MG63 (cell line): ENCODE measurements around the gene STXBP4. TPM values are rescaled to one million over a fixed set of nuclear protein-coding genes. Genes with fewer than 3 reads are reported as not detected.
A peak's percentile ranks its signal among the peaks of the same experiment; 100 is the strongest.

ENCODE experiments used
- DNase-seq: peaks from one replicate; pipeline ENCODE4 v3.0.0-alpha.2; 2020
- H3K27me3 ChIP-seq: fragments of 250-450 bp; sonication (Bioruptor Pico); 2 replicates; pipeline ENCODE4 v1.5.1; 2020; ENCODE audit warnings: mild to moderate bottlenecking, moderate library complexity
- H3K36me3 ChIP-seq: fragments of 250-450 bp; sonication (Bioruptor Pico); 2 replicates; pipeline ENCODE4 v1.5.1; 2020; ENCODE audit warnings: mild to moderate bottlenecking, moderate library complexity
- H3K4me3 ChIP-seq: fragments of 250-450 bp; sonication (Bioruptor Pico); 2 replicates; pipeline ENCODE4 v1.5.1; 2020; ENCODE audit warnings: mild to moderate bottlenecking, moderate library complexity
- H3K9me3 ChIP-seq: fragments of 250-450 bp; sonication (Bioruptor Pico); 2 replicates; pipeline ENCODE4 v1.5.1; 2020; ENCODE audit warnings: mild to moderate bottlenecking, moderate library complexity
- total RNA-seq: library from RNA; depleted of rRNA; stranded (reverse); fragments of >200 nt; shearing (Covaris generic); gene quantifications from 2 replicates; pipeline ENCODE4 v1.2.3, GENCODE V29; 2014; ENCODE audit warnings: low replicate concordance; rRNA removed

Gene STXBP4
- total RNA-seq, 1 experiment from 2014 or later, result 28.1 TPM

GRCh38 chr17:55208078-55208812 lies 239.7 kb downstream of the STXBP4 start:
- Histone ChIP-seq H3K9me3 (no peaks in the 10 kb centered on the region), H3K36me3 (no peaks in the 10 kb centered on the region), H3K4me3 (no peak overlapping the region), H3K27me3 (no peaks in the 10 kb centered on the region)
- no peak for DNase-seq

GRCh38 chr17:55210292-55210691 lies 241.7 kb downstream of the STXBP4 start:
- no peak for DNase-seq
- no peak overlapping the region for H3K4me3 ChIP-seq
- H3K36me3 ChIP-seq, result no peaks in the 10 kb centered on the region

GRCh38 chr17:55212880-55213279 lies 244.3 kb downstream of the STXBP4 start:
- Histone ChIP-seq H3K36me3 (no peaks in the 10 kb centered on the region), H3K9me3 (no peaks in the 10 kb centered on the region), H3K27me3 (no peaks in the 10 kb centered on the region), H3K4me3 (no peak overlapping the region)
- DNase-seq, result no peak

More at GRCh38 chr17:55210292-55210691, 241.7 kb downstream of the STXBP4 start:
- H3K27me3 ChIP-seq, result no peaks in the 10 kb centered on the region
- H3K9me3 ChIP-seq, result no peaks in the 10 kb centered on the region

- no peaks in the 10 kb centered on the region for H3K27me3 ChIP-seq
- DNase-seq, result no peak
- H3K4me3 ChIP-seq, result no peak overlapping the region
- H3K9me3 ChIP-seq, result no peaks in the 10 kb centered on the region
- no peaks in the 10 kb centered on the region for H3K36me3 ChIP-seq
These were observed 247.1 kb downstream of the STXBP4 start for GRCh38 chr17:55215711-55216110.

GRCh38 chr17:55216888-55217287 lies 248.3 kb downstream of the STXBP4 start:
- Histone ChIP-seq H3K4me3 (no peak overlapping the region), H3K27me3 (no peaks in the 10 kb centered on the region), H3K36me3 (no peaks in the 10 kb centered on the region), H3K9me3 (no peaks in the 10 kb centered on the region)
- no peak for DNase-seq

- no peaks in the 10 kb centered on the region for H3K9me3 ChIP-seq
- no peak for DNase-seq
- no peaks in the 10 kb centered on the region for H3K36me3 ChIP-seq
- H3K4me3 ChIP-seq, result no peak overlapping the region
- H3K27me3 ChIP-seq, result no peaks in the 10 kb centered on the region
These were observed 250.9 kb downstream of the STXBP4 start for GRCh38 chr17:55219459-55219858.

- peak; percentile 45 for DNase-seq
- no peaks in the 10 kb centered on the region for H3K9me3 ChIP-seq
- no peaks in the 10 kb centered on the region for H3K27me3 ChIP-seq
- H3K36me3 ChIP-seq, result no peaks in the 10 kb centered on the region
- no peak overlapping the region for H3K4me3 ChIP-seq
These were observed 251.4 kb downstream of the STXBP4 start for GRCh38 chr17:55219934-55220333.

Other genes starting within 250 kb of the STXBP4 start
- gene TOM1L1, start 67.9 kb upstream of the STXBP4 start, total RNA-seq, result 13.9 and 46.3 TPM in 2 replicates
- gene COX11, start 111 bp upstream of the STXBP4 start, total RNA-seq, result 45.4 and 79.6 TPM in 2 replicates